K562 (cell line): ENCODE results near the gene SNIP1. TPM values are rescaled to one million over a fixed set of nuclear protein-coding genes. Genes with fewer than 3 reads are reported as not detected.
A peak's percentile ranks its signal among the peaks of the same experiment; 100 is the strongest.

ENCODE experiments used
- L3MBTL2 ChIP-seq: fragments of 450-650 bp; IDR thresholded peaks from 2 replicates; pipeline ENCODE4 v1.6.1; 2016; ENCODE audit warnings: mild to moderate bottlenecking, moderate library complexity
- MAFF ChIP-seq: IDR thresholded peaks from 2 replicates; pipeline ENCODE4 v1.6.1; 2012; ENCODE audit warnings: low read length, improper control_type of control experiment
- MYNN ChIP-seq, 2 experiments: sonication (generic); formaldehyde crosslinking in 1 of 2; IDR thresholded peaks; 2 replicates each; pipeline versions ENCODE4 v1.5.0 to v1.6.1; 2016 to 2020; ENCODE audit warnings: antibody characterized with exemption in 1 of 2, missing genetic modification reagents in 1 of 2
- NFIC ChIP-seq: fragments of 450-650 bp; IDR thresholded peaks from 2 replicates; pipeline ENCODE4 v1.6.1; 2017; ENCODE audit warnings: mild to moderate bottlenecking, inconsistent platforms
- PBX2 ChIP-seq, 2 experiments: IDR thresholded peaks in 1 of 2; conservative IDR thresholded peaks in 1 of 2; 2 replicates each; pipeline ENCODE4 v1.6.1; 2016; ENCODE audit warnings: low read depth in 2 of 2, mild to moderate bottlenecking in 1 of 2, missing compliant biosample characterization in 1 of 2, missing genetic modification characterization in 1 of 2, moderate library complexity in 1 of 2
- POLR2A ChIP-seq: fragments of 450-650 bp; conservative IDR thresholded peaks from 2 replicates; pipeline ENCODE4 v1.6.1; 2016
- RREB1 ChIP-seq: fragments of 250-450 bp; sonication (Bioruptor Pico); IDR thresholded peaks from 2 replicates; pipeline ENCODE4 v1.4.0; 2020
- SMARCA5 ChIP-seq: fragments of 450-650 bp; IDR thresholded peaks from 2 replicates; pipeline ENCODE4 v1.6.1; 2016
- ZBTB33 ChIP-seq: sonication (generic); formaldehyde crosslinking; IDR thresholded peaks from 2 replicates; pipeline ENCODE4 v1.8.1; 2023; ENCODE audit warnings: mild to moderate bottlenecking, missing genetic modification reagents
- ZBTB9 ChIP-seq: fragments of 450-650 bp; formaldehyde crosslinking; IDR thresholded peaks from 2 replicates; pipeline ENCODE4 v1.4.0; 2020; ENCODE audit warnings: mild to moderate bottlenecking, moderate library complexity
- ZNF274 ChIP-seq: IDR thresholded peaks from 2 replicates; pipeline ENCODE4 v1.6.1; 2011; ENCODE audit warnings: low read depth, mild to moderate bottlenecking, low read length, moderate library complexity, borderline replicate concordance
- ZNF311 ChIP-seq: fragments of 250-450 bp; sonication (Bioruptor Pico); IDR thresholded peaks from 2 replicates; pipeline ENCODE4 v1.4.0; 2020; ENCODE audit warnings: mild to moderate bottlenecking, moderate library complexity
- polyA plus RNA-seq, 8 experiments: library from polyadenylated mRNA; depleted of rRNA in 4 of 8; stranded (reverse) in 5 of 8; unstranded in 3 of 8; fragments of >200 nt; fragmentation: Nextera tagmentation in 2 of 8; fragmentation: Illumina TruSeq in 1 of 8; extraction: Ambion mirVana in 2 of 8; extraction: Trizol in 1 of 8; gene quantifications; 2 replicates each; pipeline versions ENCODE4 v1.2.1 to v1.2.3, GENCODE V29; 2011 to 2014; ENCODE audit warnings: inconsistent platforms in 1 of 8, missing spikeins in 1 of 8
- total RNA-seq, 7 experiments: library from RNA; depleted of rRNA in 6 of 7; stranded (reverse); fragments of >200 nt in 6 of 7; fragmentation: Illumina TruSeq in 2 of 7; extraction: Trizol in 2 of 7; gene quantifications; 2 replicates each; pipeline versions ENCODE4 v1.2.1 to v1.2.3, GENCODE V29; 2011 to 2021; ENCODE audit warnings: low replicate concordance in 1 of 7

SNIP1 gene
- total and polyA plus RNA-seq, 9 of the 15 experiments (the other 6 are each of a cell fraction or from before 2014, with no cell fraction given) = 2.9 to 25.9 (median 14.6) TPM

GRCh38 chr1:37513795-37514349, 40.2 kb downstream of the SNIP1 start (continued):
- TF ChIP-seq ZBTB9 (CRISPR knock-in tag) = no peak
- TF ChIP-seq POLR2A = no peak
- no peak for TF ChIP-seq MAFF
- TF ChIP-seq MYNN (IDR thresholded peaks at IDR 0.05) = no peak
- TF ChIP-seq MYNN (CRISPR knock-in tag; IDR thresholded peaks at IDR 0.05) = no peak
- no peak for TF ChIP-seq ZBTB33 (CRISPR knock-in tag)
- TF ChIP-seq SMARCA5 = no peak
- TF ChIP-seq ZNF274 = no peak
- TF ChIP-seq NFIC = no peak
- no peak for TF ChIP-seq L3MBTL2
- no peak for TF ChIP-seq ZNF311 (CRISPR knock-in tag)
- TF ChIP-seq PBX2 (CRISPR knock-in tag; IDR thresholded peaks at IDR 0.05; ENCODE audit: low read depth) = no peak
- peak; percentile 20; the same call in 1 of the 2 replicates for TF ChIP-seq PBX2 (tag; conservative IDR thresholded peaks at IDR 0.05; ENCODE audit: low read depth)
- 0 out of 2 replicates have a peak, but pooled peaks have one; percentile 67 for TF ChIP-seq RREB1
